C4-2B (cell line): ENCODE results near the gene TMEM225B.

Experiments used
- CTCF ChIP-seq: fragments of 450-650 bp; conservative IDR thresholded peaks from 2 replicates; pipeline ENCODE4 v1.5.1; 2017; ENCODE audit warnings: mild to moderate bottlenecking
- ZFX ChIP-seq: fragments of 450-650 bp; IDR thresholded peaks from 2 replicates; pipeline ENCODE4 v1.6.1; 2017

GRCh38 chr7:99616359-99617191, 18.5 kb downstream of the TMEM225B start, which contains the start of gene ZSCAN25:
- peak; percentile 80 for TF ChIP-seq CTCF
- peak; percentile 98 for TF ChIP-seq ZFX
